Osteocyte (in vitro differentiated cells): ENCODE results near the gene IL1RAPL1. TPM values are rescaled to one million over a fixed set of nuclear protein-coding genes. Genes with fewer than 3 reads are reported as not detected.

ENCODE experiments used
- DNase-seq: peaks from one replicate; pipeline ENCODE4 v3.0.0; 2021; ENCODE audit warnings: mixed read lengths; ENCODE audit not compliant: unreplicated experiment; ENCODE audit errors: extremely low spot score
- H3K27ac Mint-ChIP-seq: one replicate; pipeline ENCODE4 v1.8.0; 2021; ENCODE audit warnings: mild to moderate bottlenecking, mixed read lengths; ENCODE audit not compliant: unreplicated experiment
- H3K27me3 Mint-ChIP-seq: one replicate; pipeline ENCODE4 v1.8.0; 2021; ENCODE audit warnings: mixed read lengths; ENCODE audit not compliant: unreplicated experiment
- H3K36me3 Mint-ChIP-seq: one replicate; pipeline ENCODE4 v1.8.0; 2021; ENCODE audit warnings: mixed read lengths; ENCODE audit not compliant: unreplicated experiment
- H3K4me1 Mint-ChIP-seq: one replicate; pipeline ENCODE4 v1.8.0; 2021; ENCODE audit warnings: mixed read lengths; ENCODE audit not compliant: unreplicated experiment
- H3K4me3 Mint-ChIP-seq: one replicate; pipeline ENCODE4 v1.8.0; 2021; ENCODE audit warnings: mild to moderate bottlenecking, moderate library complexity, mixed read lengths; ENCODE audit not compliant: unreplicated experiment
- H3K9me3 Mint-ChIP-seq: one replicate; pipeline ENCODE4 v1.8.0; 2021; ENCODE audit warnings: mixed read lengths; ENCODE audit not compliant: unreplicated experiment
- CTCF ChIP-seq: fragments of 200-600 bp; sonication (generic); IDR thresholded peaks from 2 replicates; pipeline ENCODE4 v1.5.0; 2021; ENCODE audit warnings: antibody characterized with exemption, mild to moderate bottlenecking, moderate library complexity
- total RNA-seq: library from RNA; stranded (reverse); gene quantifications from 2 replicates; pipeline ENCODE4 v1.2.1, GENCODE V29; 2021

IL1RAPL1 gene
- total RNA-seq, 1 donor from 2014 or later, result not detected

DNA sequence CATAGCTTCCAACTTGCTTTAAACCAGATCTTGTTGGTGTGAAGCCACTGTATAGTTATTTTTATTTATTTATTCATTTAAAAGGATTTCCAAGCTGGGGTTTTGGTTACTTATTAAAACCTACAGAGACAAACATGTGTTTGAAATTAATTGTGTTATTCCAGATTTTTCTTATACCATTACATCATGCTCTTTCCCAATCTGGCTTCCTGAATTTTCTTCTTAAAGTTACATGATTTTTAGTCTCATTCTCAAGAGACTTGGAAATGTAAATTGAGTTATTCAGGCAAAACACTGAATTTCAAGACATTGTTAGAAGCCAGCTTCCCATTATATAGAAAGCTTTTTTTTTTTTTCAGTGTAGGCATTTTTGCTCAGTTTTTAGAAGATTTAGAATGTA lies 381.9 kb downstream of the IL1RAPL1 start:
- no peaks in the 10 kb centered on the region for H3K36me3 Mint-ChIP-seq
- no peaks in the 10 kb centered on the region for H3K27me3 Mint-ChIP-seq
- no peak for DNase-seq

DNA sequence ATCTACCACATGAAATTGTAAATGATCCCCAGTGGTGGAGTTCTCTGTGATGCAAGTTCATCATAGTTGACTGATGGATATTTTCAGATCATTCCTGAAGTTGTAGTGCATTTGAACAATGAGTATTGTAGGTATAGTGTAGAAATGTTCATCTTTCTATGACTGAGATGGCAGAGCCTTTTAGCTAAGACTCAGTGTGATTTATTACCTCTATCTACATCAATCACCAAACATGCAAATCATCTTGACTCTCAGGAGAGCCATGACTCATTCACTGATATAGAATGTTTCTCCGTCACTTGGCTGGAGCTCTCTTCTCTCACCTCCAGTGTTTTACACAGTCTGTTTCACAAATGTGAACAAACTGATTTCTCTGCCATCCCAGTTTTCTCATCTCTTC lies 392.6 kb downstream of the IL1RAPL1 start:
- Mint-ChIP-seq H3K36me3 (no peaks in the 10 kb centered on the region), H3K27me3 (no peaks in the 10 kb centered on the region), H3K9me3 (peaks cover 11% of the 10 kb centered on the region), H3K4me3 (no peak overlapping the region), H3K4me1 (no peaks in the 10 kb centered on the region), H3K27ac (no peak overlapping the region)
- DNase-seq, result no peak
- no peak for TF ChIP-seq CTCF

More for the DNA sequence above, 381.9 kb downstream of the IL1RAPL1 start:
- TF ChIP-seq CTCF, result no peak
- no peak overlapping the region for H3K4me3 Mint-ChIP-seq
- H3K4me1 Mint-ChIP-seq, result no peaks in the 10 kb centered on the region
- peaks cover 4% of the 10 kb centered on the region for H3K9me3 Mint-ChIP-seq
- H3K27ac Mint-ChIP-seq, result no peak overlapping the region

DNA sequence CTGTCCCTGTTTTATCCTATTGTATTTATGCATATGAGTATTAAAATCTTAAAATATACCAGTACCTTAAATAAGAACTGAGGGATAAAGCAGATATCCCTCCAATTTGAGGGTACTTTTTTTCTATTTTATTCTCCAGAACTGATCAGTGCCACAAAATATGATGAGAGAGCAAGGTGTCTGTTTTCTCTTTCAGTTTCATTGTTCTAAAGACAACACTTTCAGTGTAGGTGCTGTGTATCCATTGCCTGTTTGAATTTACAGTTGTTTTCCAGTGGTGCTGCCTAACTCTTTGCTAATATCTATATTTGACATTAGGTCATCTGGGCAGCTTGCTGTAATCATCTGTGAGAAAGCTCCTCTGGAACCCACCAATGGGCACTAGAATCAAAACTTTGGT lies 394.7 kb downstream of the IL1RAPL1 start:
- Mint-ChIP-seq H3K27ac (no peak overlapping the region), H3K27me3 (no peaks in the 10 kb centered on the region), H3K4me3 (no peak overlapping the region), H3K9me3 (peaks cover 11% of the 10 kb centered on the region), H3K36me3 (no peaks in the 10 kb centered on the region), H3K4me1 (no peaks in the 10 kb centered on the region)
- TF ChIP-seq CTCF, result no peak
- DNase-seq, result no peak

- H3K9me3 Mint-ChIP-seq, result no peaks in the 10 kb centered on the region
- H3K4me3 Mint-ChIP-seq, result no peak overlapping the region
- no peaks in the 10 kb centered on the region for H3K27me3 Mint-ChIP-seq
- no peaks in the 10 kb centered on the region for H3K36me3 Mint-ChIP-seq
- no peak for DNase-seq
- TF ChIP-seq CTCF, result no peak
- H3K27ac Mint-ChIP-seq, result no peak overlapping the region
- no peaks in the 10 kb centered on the region for H3K4me1 Mint-ChIP-seq
Measured at GRCh38 chrX:28988246-28988645, 401.0 kb downstream of the IL1RAPL1 start.

GRCh38 chrX:28997706-28998463 lies 410.6 kb downstream of the IL1RAPL1 start:
- Mint-ChIP-seq H3K36me3 (no peaks in the 10 kb centered on the region), H3K4me1 (no peaks in the 10 kb centered on the region), H3K4me3 (no peak overlapping the region), H3K27me3 (no peaks in the 10 kb centered on the region), H3K27ac (no peak overlapping the region), H3K9me3 (no peaks in the 10 kb centered on the region)
- DNase-seq, result no peak
- no peak for TF ChIP-seq CTCF
